DND-41 (cell line): ENCODE results near the gene TTC28.

ENCODE experiments used
- ATAC-seq: fragments of 200-7000 bp; cut with Tn5 transposase; 3 replicates; pipeline ENCODE4 v1.9.1; 2021; ENCODE audit warnings: low read depth; ENCODE audit not compliant: insufficient read depth
- DNase-seq: peaks from one replicate; pipeline ENCODE4 v3.0.0-alpha.2; 2020
- H2AFZ ChIP-seq: 2 replicates; pipeline ENCODE4 v1.6.0; 2012; ENCODE audit warnings: low read depth, low read length
- H3K27ac ChIP-seq: 2 replicates; pipeline ENCODE4 v1.5.1; 2012; ENCODE audit warnings: low read length, inconsistent platforms
- H3K27me3 ChIP-seq: fragments of 200-600 bp; sonication (generic); 2 replicates; pipeline ENCODE4 v1.6.0; 2012; ENCODE audit warnings: low read length, mild to moderate bottlenecking, inconsistent platforms; ENCODE audit not compliant: insufficient read depth, poor library complexity
- H3K36me3 ChIP-seq: 2 replicates; pipeline ENCODE4 v1.5.1; 2012; ENCODE audit warnings: low read length, inconsistent platforms; ENCODE audit not compliant: insufficient read depth
- H3K4me1 ChIP-seq: 2 replicates; pipeline ENCODE4 v1.5.1; 2012; ENCODE audit warnings: mild to moderate bottlenecking, low read length; ENCODE audit not compliant: insufficient read depth
- H3K4me2 ChIP-seq: 2 replicates; pipeline ENCODE4 v1.6.0; 2012; ENCODE audit warnings: mild to moderate bottlenecking, moderate library complexity, low read length, inconsistent platforms; ENCODE audit not compliant: insufficient read depth
- H3K4me3 ChIP-seq, 2 experiments: fragments of 200-600 bp in 1 of 2; shearing (Covaris generic) in 1 of 2; 2 replicates each; pipeline ENCODE4 v1.5.1; 2012 to 2016; ENCODE audit warnings: inconsistent platforms in 2 of 2, low read length in 2 of 2, mild to moderate bottlenecking in 2 of 2, low read depth in 1 of 2, moderate library complexity in 1 of 2
- H3K79me2 ChIP-seq: 2 replicates; pipeline ENCODE4 v1.6.0; 2012; ENCODE audit warnings: low read length, inconsistent platforms; ENCODE audit not compliant: insufficient read depth
- H3K9ac ChIP-seq: 2 replicates; pipeline ENCODE4 v1.6.0; 2012; ENCODE audit warnings: low read depth, mild to moderate bottlenecking, inconsistent platforms, low read length, moderate library complexity
- H3K9me3 ChIP-seq: 2 replicates; pipeline ENCODE4 v1.5.1; 2012; ENCODE audit warnings: low read length, moderate library complexity, mild to moderate bottlenecking, inconsistent platforms; ENCODE audit not compliant: insufficient read depth, severe bottlenecking
- H4K20me1 ChIP-seq: 2 replicates; pipeline ENCODE4 v1.6.0; 2012; ENCODE audit warnings: low read length; ENCODE audit not compliant: insufficient read depth
- CTCF ChIP-seq: IDR thresholded peaks from 2 replicates; pipeline ENCODE4 v1.5.1; 2012; ENCODE audit warnings: borderline replicate concordance, low read length, moderate library complexity, mild to moderate bottlenecking; ENCODE audit not compliant: poor library complexity, severe bottlenecking; ENCODE audit errors: extremely low read depth
- EZH2 ChIP-seq: IDR thresholded peaks from 3 replicates; pipeline ENCODE4 v1.6.1; 2012; ENCODE audit warnings: borderline replicate concordance, low read depth, mild to moderate bottlenecking, moderate library complexity, low read length, inconsistent platforms; ENCODE audit not compliant: severe bottlenecking

TTC28 gene

GRCh38 chr22:28548406-28548805 is 131.2 kb downstream of the TTC28 start:
- H4K20me1 ChIP-seq, result no peaks in the 10 kb centered on the region
- DNase-seq (no peak), ATAC-seq (no peak)
- TF ChIP-seq CTCF, result no peak
- no peak for TF ChIP-seq EZH2
- no peak overlapping the region for H3K4me2 ChIP-seq
- H3K4me1 ChIP-seq, result peaks cover 4% of the 10 kb centered on the region; the same call in 1 of the 2 replicates
- H3K9ac ChIP-seq, result no peak overlapping the region
- 0 out of 2 replicates have a peak overlapping the region, but pooled peaks have one; percentile 0 for H2AFZ ChIP-seq
- H3K27me3 ChIP-seq, result no peaks in the 10 kb centered on the region
- H3K4me3 ChIP-seq, result no peak overlapping the region
- no peak overlapping the region for H3K27ac ChIP-seq
- H3K79me2 ChIP-seq, result no peaks in the 10 kb centered on the region
- no peaks in the 10 kb centered on the region for H3K36me3 ChIP-seq
- no peaks in the 10 kb centered on the region for H3K9me3 ChIP-seq

- no peak overlapping the region for H3K9ac ChIP-seq
- H3K27me3 ChIP-seq, result no peaks in the 10 kb centered on the region
- ATAC-seq, result no peak
- H3K36me3 ChIP-seq, result no peaks in the 10 kb centered on the region
- no peaks in the 10 kb centered on the region for H4K20me1 ChIP-seq
- no peak overlapping the region for H3K4me2 ChIP-seq
- no peak for DNase-seq
- no peak overlapping the region for H3K27ac ChIP-seq
- TF ChIP-seq EZH2, result no peak
- no peak for TF ChIP-seq CTCF
- H3K4me1 ChIP-seq, result peaks cover 4% of the 10 kb centered on the region; the same call in 1 of the 2 replicates
- peaks cover 4% of the 10 kb centered on the region for H3K9me3 ChIP-seq
- H3K79me2 ChIP-seq, result no peaks in the 10 kb centered on the region
- H3K4me3 ChIP-seq, result no peak overlapping the region
- no peak overlapping the region for H2AFZ ChIP-seq
These were observed 132.4 kb downstream of the TTC28 start for GRCh38 chr22:28547132-28547842.

- Histone ChIP-seq H3K79me2 (no peaks in the 10 kb centered on the region), H4K20me1 (no peaks in the 10 kb centered on the region), H3K9me3 (peaks cover 4% of the 10 kb centered on the region), H3K27me3 (no peaks in the 10 kb centered on the region), H3K4me2 (no peak overlapping the region), H3K4me1 (no peaks in the 10 kb centered on the region), H3K4me3 (no peak overlapping the region), H3K27ac (no peak overlapping the region), H2AFZ (no peak overlapping the region), H3K36me3 (no peaks in the 10 kb centered on the region), H3K9ac (no peak overlapping the region)
- no peak for ATAC-seq
- no peak for DNase-seq
- no peak for TF ChIP-seq EZH2
- TF ChIP-seq CTCF, result no peak
These were observed 135.2 kb downstream of the TTC28 start for GRCh38 chr22:28544431-28544868.
